GM12875 (cell line): ENCODE data around the gene CLPTM1.

ENCODE experiments used
- H3K4me3 ChIP-seq: one replicate; pipeline ENCODE4 v1.5.1; 2011; ENCODE audit warnings: low read depth, low read length, control low read depth
- CTCF ChIP-seq: IDR thresholded peaks from 2 replicates; pipeline ENCODE4 v1.5.1; 2011; ENCODE audit warnings: low read depth, mild to moderate bottlenecking, control low read depth, inconsistent platforms, low read length, moderate library complexity, borderline replicate concordance; ENCODE audit not compliant: insufficient read depth

Gene CLPTM1

GRCh38 chr19:44931541-44931940 is 23.6 kb upstream of the CLPTM1 start:
- no peak for TF ChIP-seq CTCF
- no peak overlapping the region for H3K4me3 ChIP-seq

DNA sequence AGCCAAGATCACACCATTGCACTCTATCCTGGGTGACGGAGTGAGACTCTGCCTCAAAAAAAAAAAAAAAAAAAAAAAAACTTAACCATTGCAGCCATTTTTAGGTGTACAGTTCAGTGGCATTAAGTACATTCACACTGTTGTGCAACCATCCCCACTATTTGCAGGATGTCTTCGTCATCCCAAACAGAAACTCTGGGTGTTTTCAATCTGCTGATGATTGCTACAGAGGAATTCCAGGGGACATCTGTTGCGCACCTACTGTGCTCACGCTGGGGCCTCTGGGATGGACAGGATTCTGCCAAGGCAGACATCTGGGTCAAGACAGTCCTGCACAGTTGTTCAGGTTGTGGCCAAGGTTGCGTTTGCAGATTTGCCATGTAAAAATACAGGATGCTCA is 15.5 kb upstream of the CLPTM1 start:
- no peak overlapping the region for H3K4me3 ChIP-seq
- TF ChIP-seq CTCF: no peak

GRCh38 chr19:44942067-44942571 is 13.1 kb upstream of the CLPTM1 start, which contains the start of gene APOC4:
APOC4 (plus strand) TSS chr19:44942237; CDS start chr19:44942278, 41 bp downstream.
- TF ChIP-seq CTCF: no peak
- no peak within 1 kb of the TSS for H3K4me3 ChIP-seq

- H3K4me3 ChIP-seq: no peak overlapping the region
- peak; percentile 28; the same call in 1 of the 2 replicates for TF ChIP-seq CTCF
Measured at GRCh38 chr19:44943801-44944249, 11.4 kb upstream of the CLPTM1 start.

GRCh38 chr19:44947041-44947581 is 8.1 kb upstream of the CLPTM1 start:
- no peak overlapping the region for H3K4me3 ChIP-seq

GRCh38 chr19:44948237-44948636 is 6.9 kb upstream of the CLPTM1 start:
- TF ChIP-seq CTCF: no peak
- H3K4me3 ChIP-seq: no peak overlapping the region

More at GRCh38 chr19:44947041-44947581, 8.1 kb upstream of the CLPTM1 start:
- TF ChIP-seq CTCF: no peak

DNA sequence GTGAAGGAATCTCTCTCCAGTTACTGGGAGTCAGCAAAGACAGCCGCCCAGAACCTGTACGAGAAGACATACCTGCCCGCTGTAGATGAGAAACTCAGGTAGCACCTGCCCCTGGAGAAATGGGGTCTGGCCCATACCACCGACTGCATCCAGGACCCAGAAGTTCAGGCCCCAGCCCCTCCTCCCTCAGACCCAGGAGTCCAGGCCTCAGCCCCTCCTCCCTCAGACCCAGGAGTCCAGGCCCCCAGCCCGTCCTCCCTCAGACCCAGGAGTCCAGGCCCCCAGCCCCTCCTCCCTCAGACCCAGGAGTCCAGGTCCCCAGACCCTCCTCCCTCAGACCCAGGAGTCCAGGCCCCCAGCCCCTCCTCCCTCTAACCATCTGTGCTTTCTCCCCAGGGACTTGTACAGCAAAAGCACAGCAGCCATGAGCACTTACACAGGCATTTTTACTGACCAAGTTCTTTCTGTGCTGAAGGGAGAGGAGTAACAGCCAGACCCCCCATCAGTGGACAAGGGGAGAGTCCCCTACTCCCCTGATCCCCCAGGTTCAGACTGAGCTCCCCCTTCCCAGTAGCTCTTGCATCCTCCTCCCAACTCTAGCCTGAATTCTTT is 6.3 kb upstream of the CLPTM1 start:
- TF ChIP-seq CTCF: no peak
- no peak overlapping the region for H3K4me3 ChIP-seq
